A549 (cell line): ENCODE measurements around the gene NTSR1.

Experiments used
- CHD2 ChIP-seq: fragments of 150-350 bp; IDR thresholded peaks from 2 replicates; pipeline ENCODE4 v1.6.1; 2014; ENCODE audit warnings: low read length; ENCODE audit not compliant: partially characterized antibody
- CTCF ChIP-seq: fragments of >200 bp; sonication (Bioruptor Twin); formaldehyde crosslinking; IDR thresholded peaks from 3 replicates; pipeline ENCODE4 v1.5.1; 2016
- EP300 ChIP-seq, 2 experiments: fragments of >200 bp; sonication (Bioruptor Twin); formaldehyde crosslinking; IDR thresholded peaks; 2 replicates in 1 of 2; 3 replicates in 1 of 2; pipeline ENCODE4 v1.6.1; 2016 to 2017
- JUN ChIP-seq, 2 experiments: fragments of >200 bp; sonication (Bioruptor Twin); formaldehyde crosslinking; IDR thresholded peaks; 2 replicates in 1 of 2; 3 replicates in 1 of 2; pipeline ENCODE4 v1.6.1; 2016 to 2017
- MAX ChIP-seq: IDR thresholded peaks from 2 replicates; pipeline ENCODE4 v1.6.1; 2012
- POLR2A ChIP-seq: IDR thresholded peaks from 2 replicates; pipeline ENCODE4 v1.6.1; 2012; ENCODE audit warnings: mild to moderate bottlenecking, low read length
- REST ChIP-seq: fragments of 200-600 bp; sonication (generic); IDR thresholded peaks from 2 replicates; pipeline ENCODE4 v1.6.1; 2016; ENCODE audit warnings: antibody characterized with exemption, mild to moderate bottlenecking, moderate library complexity
- TFCP2L1 ChIP-seq: fragments of 250-450 bp; sonication (Bioruptor Pico); IDR thresholded peaks from 2 replicates; pipeline ENCODE4 v1.5.0; 2021; ENCODE audit warnings: mild to moderate bottlenecking
- TP53 ChIP-seq: fragments of 250-450 bp; sonication (Bioruptor Pico); IDR thresholded peaks from 2 replicates; pipeline ENCODE4 v1.5.0; 2021; ENCODE audit warnings: mild to moderate bottlenecking, moderate library complexity

- TF ChIP-seq CTCF: no peak
- TF ChIP-seq EP300 (IDR thresholded peaks at IDR 0.05): no peak
- no peak for TF ChIP-seq REST
- TF ChIP-seq CHD2: no peak
- no peak for TF ChIP-seq TFCP2L1 (CRISPR knock-in tag)
- no peak for TF ChIP-seq JUN (IDR thresholded peaks at IDR 0.05)
- no peak for TF ChIP-seq TP53 (CRISPR knock-in tag)
- no peak for TF ChIP-seq MAX
- TF ChIP-seq POLR2A: no peak
Observed at GRCh38 chr20:62762376-62762775, 53.7 kb downstream of the NTSR1 start.
